K562 (cell line): ENCODE data around the gene LRP1B.

Experiments used
- ATF3 ChIP-seq, 2 experiments: fragments of 450-650 bp in 1 of 2; sonication (generic) in 1 of 2; formaldehyde crosslinking in 1 of 2; IDR thresholded peaks in 1 of 2; conservative IDR thresholded peaks in 1 of 2; 2 replicates each; pipeline versions ENCODE4 v1.6.1 to v1.8.1; 2016 to 2023; ENCODE audit warnings: mild to moderate bottlenecking in 2 of 2, moderate library complexity in 2 of 2, inconsistent platforms in 1 of 2, missing genetic modification reagents in 1 of 2
- BRCA1 ChIP-seq, 2 experiments: fragments of 450-650 bp in 1 of 2; sonication (generic) in 1 of 2; formaldehyde crosslinking in 1 of 2; IDR thresholded peaks; 2 replicates each; pipeline versions ENCODE4 v1.5.0 to v1.6.1; 2017 to 2020; ENCODE audit warnings: mild to moderate bottlenecking in 1 of 2, missing genetic modification reagents in 1 of 2
- CEBPB ChIP-seq: fragments of 450-650 bp; IDR thresholded peaks from 2 replicates; pipeline ENCODE4 v1.6.1; 2016; ENCODE audit warnings: missing genetic modification characterization, missing compliant biosample characterization
- CHD4 ChIP-seq: fragments of 200-600 bp; sonication (generic); IDR thresholded peaks from 3 replicates; pipeline ENCODE4 v1.6.1; 2012; ENCODE audit warnings: low read depth, mild to moderate bottlenecking, mixed read lengths, low read length, inconsistent platforms; ENCODE audit not compliant: insufficient read depth, insufficient replicate concordance, poor library complexity, severe bottlenecking
- E2F6 ChIP-seq, 2 experiments: IDR thresholded peaks; 2 replicates each; pipeline ENCODE4 v1.6.1; 2011; ENCODE audit warnings: borderline replicate concordance in 1 of 2, control low read depth in 1 of 2, low read depth in 1 of 2, low read length in 1 of 2, mild to moderate bottlenecking in 1 of 2, mixed read lengths in 1 of 2, moderate library complexity in 1 of 2; ENCODE audit not compliant: insufficient read depth in 1 of 2, insufficient read length in 1 of 2, poor library complexity in 1 of 2, severe bottlenecking in 1 of 2; ENCODE audit errors: extremely low read depth in 1 of 2
- ELF4 ChIP-seq: fragments of 450-650 bp; formaldehyde crosslinking; IDR thresholded peaks from 2 replicates; pipeline ENCODE4 v1.4.0; 2022; ENCODE audit warnings: missing genetic modification characterization
- ERF ChIP-seq: fragments of 450-650 bp; formaldehyde crosslinking; IDR thresholded peaks from 2 replicates; pipeline ENCODE4 v1.4.0; 2020; ENCODE audit warnings: mild to moderate bottlenecking, mixed read lengths
- ESRRA ChIP-seq: fragments of 450-650 bp; IDR thresholded peaks from 2 replicates; pipeline ENCODE4 v1.6.1; 2014; ENCODE audit warnings: low read depth, mild to moderate bottlenecking, moderate library complexity, borderline replicate concordance
- PHF8 ChIP-seq: fragments of 200-600 bp; sonication (generic); IDR thresholded peaks from 2 replicates; pipeline ENCODE4 v1.6.1; 2012; ENCODE audit warnings: mixed run types, mild to moderate bottlenecking, inconsistent platforms, low read length, moderate library complexity, borderline replicate concordance
- SIN3A ChIP-seq, 2 experiments: fragments of 150-350 bp in 1 of 2; IDR thresholded peaks; 2 replicates each; pipeline ENCODE4 v1.6.1; 2011 to 2016; ENCODE audit warnings: borderline replicate concordance in 2 of 2, low read depth in 2 of 2, low read length in 2 of 2, mild to moderate bottlenecking in 2 of 2, moderate library complexity in 2 of 2; ENCODE audit not compliant: control insufficient read depth in 1 of 2
- SMARCC2 ChIP-seq: fragments of 450-650 bp; IDR thresholded peaks from 2 replicates; pipeline ENCODE4 v1.6.1; 2017; ENCODE audit warnings: antibody characterized with exemption, moderate library complexity, mild to moderate bottlenecking, low read depth
- SP1 ChIP-seq: sonication (generic); formaldehyde crosslinking; IDR thresholded peaks from 2 replicates; pipeline ENCODE4 v1.8.1; 2022; ENCODE audit warnings: mild to moderate bottlenecking, missing genetic modification reagents
- TARDBP ChIP-seq: fragments of 450-650 bp; IDR thresholded peaks from 2 replicates; pipeline ENCODE4 v1.6.1; 2016
- ZNF24 ChIP-seq: fragments of 450-650 bp; IDR thresholded peaks from 2 replicates; pipeline ENCODE4 v1.6.1; 2016

GRCh38 chr2:140808820-140809219, 1322.0 kb downstream of the LRP1B start:
- TF ChIP-seq E2F6 (IDR thresholded peaks at IDR 0.05; ENCODE audit: borderline replicate concordance in 1 of 2, extremely low read depth in 1 of 2, insufficient read depth in 1 of 2, insufficient read length in 1 of 2, low read depth in 1 of 2, low read length in 1 of 2, poor library complexity in 1 of 2, severe bottlenecking in 1 of 2) = no peak
- TF ChIP-seq SMARCC2 = no peak
- TF ChIP-seq PHF8 = no peak
- no peak for TF ChIP-seq ZNF24
- TF ChIP-seq ERF (CRISPR knock-in tag) = no peak
- no peak for TF ChIP-seq ATF3 (IDR thresholded peaks at IDR 0.05)
- no peak for TF ChIP-seq ATF3 (CRISPR knock-in tag; conservative IDR thresholded peaks at IDR 0.05)
- TF ChIP-seq BRCA1 (IDR thresholded peaks at IDR 0.05) = no peak
- TF ChIP-seq BRCA1 (CRISPR knock-in tag; IDR thresholded peaks at IDR 0.05) = no peak
- TF ChIP-seq ELF4 = no peak
- TF ChIP-seq ESRRA = no peak
- TF ChIP-seq TARDBP = no peak
- TF ChIP-seq CHD4 = no peak
- no peak for TF ChIP-seq SP1 (CRISPR knock-in tag)
- no peak for TF ChIP-seq CEBPB (tag)
- no peak for TF ChIP-seq SIN3A (IDR thresholded peaks at IDR 0.05; ENCODE audit: borderline replicate concordance in 2 of 2, control insufficient read depth in 1 of 2, low read depth in 2 of 2, low read length in 2 of 2)
